Liver (tissue), 3 donors: ENCODE data around the gene TRIO.

Experiments used
- ATF3 ChIP-seq: IDR thresholded peaks from 2 replicates; pipeline ENCODE4 v1.6.1; 2016; ENCODE audit warnings: antibody characterized with exemption
- EGR1 ChIP-seq, 2 donors: IDR thresholded peaks; 2 replicates each; pipeline ENCODE4 v1.6.1; 2016 to 2018; ENCODE audit warnings: antibody characterized with exemption in 2 of 2, low read depth in 2 of 2
- GABPA ChIP-seq, 2 donors: IDR thresholded peaks in 1 of 2; conservative IDR thresholded peaks in 1 of 2; 2 replicates each; pipeline ENCODE4 v1.6.1; 2016; ENCODE audit warnings: antibody characterized with exemption in 2 of 2, mild to moderate bottlenecking in 1 of 2, moderate library complexity in 1 of 2
- HNF4A ChIP-seq, 2 donors: conservative IDR thresholded peaks; 2 replicates each; pipeline ENCODE4 v1.6.1; 2016; ENCODE audit warnings: antibody characterized with exemption in 2 of 2, mild to moderate bottlenecking in 2 of 2
- MAX ChIP-seq: IDR thresholded peaks from 2 replicates; pipeline ENCODE4 v1.6.1; 2016; ENCODE audit warnings: antibody characterized with exemption
- NR2F2 ChIP-seq: IDR thresholded peaks from 2 replicates; pipeline ENCODE4 v1.6.1; 2016; ENCODE audit warnings: antibody characterized with exemption
- RAD21 ChIP-seq, 2 donors: IDR thresholded peaks; 2 replicates each; pipeline ENCODE4 v1.6.1; 2016; ENCODE audit warnings: antibody characterized with exemption in 2 of 2, mild to moderate bottlenecking in 2 of 2
- SP1 ChIP-seq: IDR thresholded peaks from 2 replicates; pipeline ENCODE4 v1.6.1; 2018; ENCODE audit warnings: antibody characterized with exemption, mild to moderate bottlenecking
- TAF1 ChIP-seq: conservative IDR thresholded peaks from 2 replicates; pipeline ENCODE4 v1.6.1; 2016; ENCODE audit warnings: antibody characterized with exemption, mild to moderate bottlenecking
- TF ChIP-seq, protein P1 (sequence below): fragments of 150-350 bp; IDR thresholded peaks from 2 replicates; pipeline ENCODE4 v1.5.1; 2017; ENCODE audit warnings: improper control_type of control experiment, low read depth, low read length; ENCODE audit not compliant: missing input control
- TF ChIP-seq, protein P2 (sequence below): IDR thresholded peaks from 2 replicates; pipeline ENCODE4 v1.6.1; 2016; ENCODE audit warnings: antibody characterized with exemption, mild to moderate bottlenecking
- TF ChIP-seq, protein P3 (sequence below): IDR thresholded peaks from 2 replicates; pipeline ENCODE4 v1.6.1; 2016; ENCODE audit warnings: antibody characterized with exemption
- donor health status: healthy.
- donor health status: healthy.

DNA sequence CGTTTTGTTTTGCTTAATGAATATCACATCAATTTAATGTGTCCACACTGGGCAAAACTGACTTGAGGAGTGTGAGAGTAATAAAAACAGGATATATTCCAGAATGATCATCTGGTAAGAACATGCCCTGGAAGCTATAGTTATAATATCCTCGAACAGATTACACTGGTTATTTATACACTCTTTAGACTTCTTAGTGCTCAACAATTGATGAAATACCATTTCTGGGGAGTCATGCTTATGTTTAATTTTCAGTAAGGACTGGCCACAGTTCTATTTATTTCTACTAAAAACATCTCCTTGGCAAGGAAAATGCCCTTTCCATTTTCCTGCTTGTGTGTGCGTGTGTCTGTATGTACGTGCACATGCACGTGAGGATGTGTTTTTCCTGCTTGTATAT is 205.0 kb downstream of the TRIO start:
- TF ChIP-seq, protein P1, sequence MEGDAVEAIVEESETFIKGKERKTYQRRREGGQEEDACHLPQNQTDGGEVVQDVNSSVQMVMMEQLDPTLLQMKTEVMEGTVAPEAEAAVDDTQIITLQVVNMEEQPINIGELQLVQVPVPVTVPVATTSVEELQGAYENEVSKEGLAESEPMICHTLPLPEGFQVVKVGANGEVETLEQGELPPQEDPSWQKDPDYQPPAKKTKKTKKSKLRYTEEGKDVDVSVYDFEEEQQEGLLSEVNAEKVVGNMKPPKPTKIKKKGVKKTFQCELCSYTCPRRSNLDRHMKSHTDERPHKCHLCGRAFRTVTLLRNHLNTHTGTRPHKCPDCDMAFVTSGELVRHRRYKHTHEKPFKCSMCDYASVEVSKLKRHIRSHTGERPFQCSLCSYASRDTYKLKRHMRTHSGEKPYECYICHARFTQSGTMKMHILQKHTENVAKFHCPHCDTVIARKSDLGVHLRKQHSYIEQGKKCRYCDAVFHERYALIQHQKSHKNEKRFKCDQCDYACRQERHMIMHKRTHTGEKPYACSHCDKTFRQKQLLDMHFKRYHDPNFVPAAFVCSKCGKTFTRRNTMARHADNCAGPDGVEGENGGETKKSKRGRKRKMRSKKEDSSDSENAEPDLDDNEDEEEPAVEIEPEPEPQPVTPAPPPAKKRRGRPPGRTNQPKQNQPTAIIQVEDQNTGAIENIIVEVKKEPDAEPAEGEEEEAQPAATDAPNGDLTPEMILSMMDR, result no peak
- TF ChIP-seq MAX, result no peak
- TF ChIP-seq TAF1, result no peak
- no peak for TF ChIP-seq SP1
- TF ChIP-seq GABPA (IDR thresholded peaks at IDR 0.05 in 1 of 2, conservative IDR thresholded peaks at IDR 0.05 in 1 of 2), result no peak
- TF ChIP-seq, protein P2, sequence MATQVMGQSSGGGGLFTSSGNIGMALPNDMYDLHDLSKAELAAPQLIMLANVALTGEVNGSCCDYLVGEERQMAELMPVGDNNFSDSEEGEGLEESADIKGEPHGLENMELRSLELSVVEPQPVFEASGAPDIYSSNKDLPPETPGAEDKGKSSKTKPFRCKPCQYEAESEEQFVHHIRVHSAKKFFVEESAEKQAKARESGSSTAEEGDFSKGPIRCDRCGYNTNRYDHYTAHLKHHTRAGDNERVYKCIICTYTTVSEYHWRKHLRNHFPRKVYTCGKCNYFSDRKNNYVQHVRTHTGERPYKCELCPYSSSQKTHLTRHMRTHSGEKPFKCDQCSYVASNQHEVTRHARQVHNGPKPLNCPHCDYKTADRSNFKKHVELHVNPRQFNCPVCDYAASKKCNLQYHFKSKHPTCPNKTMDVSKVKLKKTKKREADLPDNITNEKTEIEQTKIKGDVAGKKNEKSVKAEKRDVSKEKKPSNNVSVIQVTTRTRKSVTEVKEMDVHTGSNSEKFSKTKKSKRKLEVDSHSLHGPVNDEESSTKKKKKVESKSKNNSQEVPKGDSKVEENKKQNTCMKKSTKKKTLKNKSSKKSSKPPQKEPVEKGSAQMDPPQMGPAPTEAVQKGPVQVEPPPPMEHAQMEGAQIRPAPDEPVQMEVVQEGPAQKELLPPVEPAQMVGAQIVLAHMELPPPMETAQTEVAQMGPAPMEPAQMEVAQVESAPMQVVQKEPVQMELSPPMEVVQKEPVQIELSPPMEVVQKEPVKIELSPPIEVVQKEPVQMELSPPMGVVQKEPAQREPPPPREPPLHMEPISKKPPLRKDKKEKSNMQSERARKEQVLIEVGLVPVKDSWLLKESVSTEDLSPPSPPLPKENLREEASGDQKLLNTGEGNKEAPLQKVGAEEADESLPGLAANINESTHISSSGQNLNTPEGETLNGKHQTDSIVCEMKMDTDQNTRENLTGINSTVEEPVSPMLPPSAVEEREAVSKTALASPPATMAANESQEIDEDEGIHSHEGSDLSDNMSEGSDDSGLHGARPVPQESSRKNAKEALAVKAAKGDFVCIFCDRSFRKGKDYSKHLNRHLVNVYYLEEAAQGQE, result no peak
- TF ChIP-seq, protein P3, sequence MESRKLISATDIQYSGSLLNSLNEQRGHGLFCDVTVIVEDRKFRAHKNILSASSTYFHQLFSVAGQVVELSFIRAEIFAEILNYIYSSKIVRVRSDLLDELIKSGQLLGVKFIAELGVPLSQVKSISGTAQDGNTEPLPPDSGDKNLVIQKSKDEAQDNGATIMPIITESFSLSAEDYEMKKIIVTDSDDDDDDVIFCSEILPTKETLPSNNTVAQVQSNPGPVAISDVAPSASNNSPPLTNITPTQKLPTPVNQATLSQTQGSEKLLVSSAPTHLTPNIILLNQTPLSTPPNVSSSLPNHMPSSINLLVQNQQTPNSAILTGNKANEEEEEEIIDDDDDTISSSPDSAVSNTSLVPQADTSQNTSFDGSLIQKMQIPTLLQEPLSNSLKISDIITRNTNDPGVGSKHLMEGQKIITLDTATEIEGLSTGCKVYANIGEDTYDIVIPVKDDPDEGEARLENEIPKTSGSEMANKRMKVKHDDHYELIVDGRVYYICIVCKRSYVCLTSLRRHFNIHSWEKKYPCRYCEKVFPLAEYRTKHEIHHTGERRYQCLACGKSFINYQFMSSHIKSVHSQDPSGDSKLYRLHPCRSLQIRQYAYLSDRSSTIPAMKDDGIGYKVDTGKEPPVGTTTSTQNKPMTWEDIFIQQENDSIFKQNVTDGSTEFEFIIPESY, result no peak
- TF ChIP-seq ATF3, result no peak
- no peak for TF ChIP-seq RAD21 (IDR thresholded peaks at IDR 0.05)
- no peak for TF ChIP-seq EGR1 (IDR thresholded peaks at IDR 0.05; ENCODE audit: low read depth in 2 of 2)
- no peak for TF ChIP-seq NR2F2
- TF ChIP-seq HNF4A (conservative IDR thresholded peaks at IDR 0.05), result no peak
